Nephron progenitor cell (in vitro differentiated cells): ENCODE measurements around the gene SDF2.

Experiments
- DNase-seq: peaks from one replicate; pipeline ENCODE4 v3.0.0; 2021
- H3K27ac Mint-ChIP-seq: 2 replicates; pipeline ENCODE4 v1.8.0; 2021; ENCODE audit warnings: mild to moderate bottlenecking, moderate library complexity, mixed read lengths
- H3K27me3 Mint-ChIP-seq: 2 replicates; pipeline ENCODE4 v1.8.0; 2021; ENCODE audit warnings: mild to moderate bottlenecking, low read depth, mixed read lengths; ENCODE audit not compliant: poor library complexity
- H3K36me3 Mint-ChIP-seq: 2 replicates; pipeline ENCODE4 v1.8.0; 2021; ENCODE audit warnings: low read depth, mixed read lengths
- H3K4me1 Mint-ChIP-seq: 2 replicates; pipeline ENCODE4 v1.8.0; 2021; ENCODE audit warnings: mixed read lengths
- H3K4me3 Mint-ChIP-seq: 2 replicates; pipeline ENCODE4 v1.8.0; 2021; ENCODE audit warnings: mild to moderate bottlenecking, moderate library complexity, mixed read lengths
- H3K9me3 Mint-ChIP-seq: 2 replicates; pipeline ENCODE4 v1.8.0; 2021; ENCODE audit warnings: mild to moderate bottlenecking, moderate library complexity, mixed read lengths
- TF ChIP-seq, protein P1 (sequence below): fragments of 200-600 bp; sonication (generic); IDR thresholded peaks from 2 replicates; pipeline ENCODE4 v1.5.0; 2021; ENCODE audit warnings: antibody characterized with exemption

The SDF2 gene

GRCh38 chr17:28657756-28658155 is 4.0 kb downstream of the SDF2 start:
- Mint-ChIP-seq H3K27me3 (no peaks in the 10 kb centered on the region), H3K9me3 (peaks cover 40% of the 10 kb centered on the region), H3K27ac (no peak overlapping the region), H3K36me3 (peaks cover 68% of the 10 kb centered on the region), H3K4me3 (no peak overlapping the region), H3K4me1 (peaks cover 21% of the 10 kb centered on the region)
- DNase-seq = no peak
- TF ChIP-seq, protein P1, sequence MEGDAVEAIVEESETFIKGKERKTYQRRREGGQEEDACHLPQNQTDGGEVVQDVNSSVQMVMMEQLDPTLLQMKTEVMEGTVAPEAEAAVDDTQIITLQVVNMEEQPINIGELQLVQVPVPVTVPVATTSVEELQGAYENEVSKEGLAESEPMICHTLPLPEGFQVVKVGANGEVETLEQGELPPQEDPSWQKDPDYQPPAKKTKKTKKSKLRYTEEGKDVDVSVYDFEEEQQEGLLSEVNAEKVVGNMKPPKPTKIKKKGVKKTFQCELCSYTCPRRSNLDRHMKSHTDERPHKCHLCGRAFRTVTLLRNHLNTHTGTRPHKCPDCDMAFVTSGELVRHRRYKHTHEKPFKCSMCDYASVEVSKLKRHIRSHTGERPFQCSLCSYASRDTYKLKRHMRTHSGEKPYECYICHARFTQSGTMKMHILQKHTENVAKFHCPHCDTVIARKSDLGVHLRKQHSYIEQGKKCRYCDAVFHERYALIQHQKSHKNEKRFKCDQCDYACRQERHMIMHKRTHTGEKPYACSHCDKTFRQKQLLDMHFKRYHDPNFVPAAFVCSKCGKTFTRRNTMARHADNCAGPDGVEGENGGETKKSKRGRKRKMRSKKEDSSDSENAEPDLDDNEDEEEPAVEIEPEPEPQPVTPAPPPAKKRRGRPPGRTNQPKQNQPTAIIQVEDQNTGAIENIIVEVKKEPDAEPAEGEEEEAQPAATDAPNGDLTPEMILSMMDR = no peak

DNA sequence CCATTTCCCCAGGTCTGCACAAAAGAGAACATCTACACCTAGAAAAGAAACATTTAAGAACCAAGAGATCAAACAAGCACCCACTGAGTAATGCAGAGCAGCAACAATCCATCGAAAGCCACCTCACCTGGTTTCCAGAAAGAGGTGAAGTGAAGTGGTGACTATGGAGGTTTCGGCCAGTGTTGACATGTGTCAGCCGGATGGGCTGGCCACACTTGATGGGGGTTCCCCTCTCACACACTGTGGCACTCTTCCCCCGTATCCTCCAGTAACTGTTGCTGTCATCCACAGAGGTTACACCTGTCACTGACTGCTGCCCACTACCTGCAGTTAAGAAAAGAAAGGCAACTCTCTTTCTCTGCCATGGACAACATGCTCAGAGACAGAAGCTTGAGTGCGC is 6.5 kb downstream of the SDF2 start:
- H3K27ac Mint-ChIP-seq = peak overlapping the region; percentile 11
- no peak for DNase-seq
- H3K9me3 Mint-ChIP-seq = peaks cover 21% of the 10 kb centered on the region
- TF ChIP-seq, protein P1 = no peak
- H3K4me1 Mint-ChIP-seq = no peaks in the 10 kb centered on the region
- peaks cover 60% of the 10 kb centered on the region for H3K36me3 Mint-ChIP-seq
- no peaks in the 10 kb centered on the region for H3K27me3 Mint-ChIP-seq
- H3K4me3 Mint-ChIP-seq = no peak overlapping the region

- no peaks in the 10 kb centered on the region for H3K27me3 Mint-ChIP-seq
- no peak overlapping the region for H3K4me3 Mint-ChIP-seq
- H3K9me3 Mint-ChIP-seq = no peaks in the 10 kb centered on the region
- TF ChIP-seq, protein P1 = no peak
- peak overlapping the region; percentile 94 for H3K27ac Mint-ChIP-seq
- DNase-seq = no peak
- peaks cover 25% of the 10 kb centered on the region for H3K4me1 Mint-ChIP-seq
- peaks cover 35% of the 10 kb centered on the region for H3K36me3 Mint-ChIP-seq
Measured at GRCh38 chr17:28648698-28649097, 13.0 kb downstream of the SDF2 start.

GRCh38 chr17:28646039-28646754 is 15.5 kb downstream of the SDF2 start:
- Mint-ChIP-seq H3K4me3 (peak overlapping the region; percentile 72), H3K36me3 (peaks cover 40% of the 10 kb centered on the region), H3K27me3 (no peaks in the 10 kb centered on the region), H3K27ac (peak overlapping the region; percentile 11), H3K4me1 (peaks cover 35% of the 10 kb centered on the region), H3K9me3 (no peaks in the 10 kb centered on the region)
- no peak for DNase-seq
- TF ChIP-seq, protein P1 = no peak

- Mint-ChIP-seq H3K27ac (no peak overlapping the region), H3K9me3 (no peaks in the 10 kb centered on the region), H3K4me3 (peak overlapping the region; percentile 72)
Measured at GRCh38 chr17:28645576-28645939, 16.1 kb downstream of the SDF2 start.

More at GRCh38 chr17:28645576-28645939, 16.1 kb downstream of the SDF2 start:
- TF ChIP-seq, protein P1 = no peak
- H3K27me3 Mint-ChIP-seq = no peaks in the 10 kb centered on the region
- H3K36me3 Mint-ChIP-seq = peaks cover 41% of the 10 kb centered on the region
- peaks cover 35% of the 10 kb centered on the region for H3K4me1 Mint-ChIP-seq
- peak; percentile 5 for DNase-seq
